Cortex of kidney (tissue), 1 donor: ENCODE data around the gene TRIM9.
"Not testable (repeated sequence)": the region's sequence is repeated elsewhere in the genome, so short reads cannot be mapped to it uniquely, and the experiment has no call there.

Experiments
- DNase-seq: peaks from one replicate; lab custom pipeline; 2025; lab: John Stamatoyannopoulos, UW

Gene TRIM9

DNA sequence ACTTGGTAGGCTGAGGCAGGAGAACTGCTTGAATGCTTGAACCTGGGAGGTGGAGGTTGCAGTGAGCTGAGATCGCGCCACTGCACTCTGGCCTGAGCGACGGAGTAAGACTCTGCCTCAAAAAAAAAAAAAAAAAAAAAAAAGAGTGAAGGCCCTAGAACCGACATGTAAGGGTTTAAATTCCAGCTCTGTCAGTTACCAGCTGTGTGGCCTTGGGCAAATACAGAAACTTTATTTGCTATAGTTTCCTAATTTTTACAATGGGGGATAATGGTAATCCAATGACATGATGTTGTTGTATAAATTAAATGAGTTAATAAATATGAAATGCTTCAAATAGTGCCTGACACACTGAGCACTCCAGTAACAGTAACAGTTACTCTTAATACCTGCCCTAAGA, 131.0 kb downstream of the TRIM9 start:
- DNase-seq, result no peak

- no peak for DNase-seq
Observed at GRCh38 chr14:50961605-50962221, 133.2 kb downstream of the TRIM9 start.

- no peak for DNase-seq
Observed at GRCh38 chr14:50957296-50957695, 137.6 kb downstream of the TRIM9 start.

GRCh38 chr14:50956421-50956820, 138.5 kb downstream of the TRIM9 start:
- DNase-seq, result not testable (repeated sequence)

DNA sequence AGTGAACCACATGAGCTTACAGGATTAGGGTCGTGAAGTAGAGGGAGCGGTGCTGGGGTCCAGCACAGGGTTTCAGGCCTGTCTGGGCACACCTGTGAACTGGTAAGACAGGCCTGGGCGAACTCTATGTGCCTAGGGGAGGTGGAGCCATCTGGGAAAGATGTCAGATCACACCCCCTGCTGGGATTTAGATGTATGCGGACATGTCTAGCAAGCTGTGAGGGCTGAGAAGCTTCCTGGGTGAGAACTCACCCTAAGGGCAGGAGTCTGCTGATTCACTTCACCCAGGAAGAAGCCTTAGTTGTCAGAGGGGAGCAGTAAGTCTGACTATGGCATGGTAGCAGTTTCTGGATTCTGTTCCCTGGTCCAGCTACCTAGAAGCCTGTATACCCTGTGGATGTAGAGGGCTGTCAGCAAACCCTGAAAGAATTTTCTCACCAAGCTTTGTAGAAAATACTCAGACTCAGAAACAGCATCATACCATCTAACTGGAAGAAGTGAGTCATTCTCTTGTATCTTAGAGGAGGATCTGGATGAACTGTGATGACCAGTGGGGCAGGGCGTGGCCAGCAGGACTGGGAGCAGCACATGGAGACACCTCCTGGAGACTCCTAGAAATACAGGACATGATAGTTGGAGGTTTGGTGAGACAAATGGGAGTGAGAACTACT, 139.4 kb downstream of the TRIM9 start:
- DNase-seq, result no peak

DNA sequence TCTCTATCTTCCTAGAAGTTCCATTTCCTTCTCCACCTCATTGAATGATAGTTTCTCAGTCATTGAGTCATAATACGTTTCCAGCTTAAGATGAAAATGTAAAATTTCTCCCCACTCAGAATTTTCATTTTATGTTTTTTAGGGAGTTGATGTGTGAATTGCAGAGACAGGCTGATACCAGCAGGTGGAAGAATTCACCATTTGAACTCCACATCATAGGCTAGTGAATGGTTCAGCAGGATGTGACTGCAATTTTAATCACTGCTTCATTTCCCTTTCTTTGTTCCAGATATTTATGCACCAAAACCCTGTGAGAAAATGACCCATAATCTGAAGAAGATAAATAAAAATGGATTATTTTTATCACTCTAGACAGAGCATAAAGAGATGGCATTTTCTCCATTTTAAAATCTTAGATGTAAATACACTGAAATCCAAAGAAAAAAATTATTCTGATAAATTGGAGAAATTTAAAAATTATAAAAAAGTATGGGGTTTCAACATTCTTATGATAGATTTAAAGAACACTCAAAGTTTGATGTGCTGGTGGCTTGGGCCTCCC, 140.0 kb downstream of the TRIM9 start:
- no peak for DNase-seq

GRCh38 chr14:50953502-50953901, 141.4 kb downstream of the TRIM9 start:
- DNase-seq, result no peak

DNA sequence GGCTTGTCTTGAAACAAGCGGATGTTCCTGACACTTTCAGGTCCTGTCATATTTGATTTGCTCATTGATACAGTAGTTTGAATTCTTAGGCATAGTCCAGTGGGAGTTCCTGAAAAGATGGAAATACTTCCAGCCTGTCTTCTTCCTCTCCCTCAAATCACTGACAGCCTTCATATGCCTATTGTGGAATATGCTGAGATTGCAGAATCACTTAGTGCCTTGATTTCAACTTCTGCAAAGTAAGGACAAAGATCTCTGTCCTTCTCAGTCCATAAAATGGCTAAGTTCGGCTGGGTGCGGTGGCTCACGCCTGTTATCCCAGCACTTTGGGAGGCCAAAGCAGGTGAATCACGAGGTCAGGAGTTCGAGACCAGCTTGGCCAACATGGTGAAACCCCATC, 143.9 kb downstream of the TRIM9 start:
- no peak for DNase-seq

- DNase-seq, result no peak
Observed at GRCh38 chr14:50948205-50948604, 146.7 kb downstream of the TRIM9 start.

DNA sequence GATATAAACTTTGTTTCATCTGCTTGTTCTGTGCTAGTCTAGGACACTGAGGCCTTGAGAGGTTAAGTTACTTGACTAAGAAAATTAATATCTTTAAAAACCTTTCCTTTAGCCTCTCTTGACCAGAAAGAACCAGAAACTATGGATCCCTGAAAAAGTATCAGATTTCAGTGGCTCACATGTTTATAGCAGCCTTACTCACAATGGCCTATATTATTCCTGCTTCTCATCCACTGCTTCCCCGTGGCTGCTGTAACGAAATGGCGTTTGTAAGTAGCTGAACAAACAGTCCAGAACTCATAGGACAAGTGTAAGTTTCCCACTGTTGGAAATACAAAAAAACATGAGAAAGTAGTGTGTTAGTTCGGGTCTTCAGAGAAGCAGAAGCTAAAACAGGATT, 147.5 kb downstream of the TRIM9 start:
- no peak for DNase-seq

DNA sequence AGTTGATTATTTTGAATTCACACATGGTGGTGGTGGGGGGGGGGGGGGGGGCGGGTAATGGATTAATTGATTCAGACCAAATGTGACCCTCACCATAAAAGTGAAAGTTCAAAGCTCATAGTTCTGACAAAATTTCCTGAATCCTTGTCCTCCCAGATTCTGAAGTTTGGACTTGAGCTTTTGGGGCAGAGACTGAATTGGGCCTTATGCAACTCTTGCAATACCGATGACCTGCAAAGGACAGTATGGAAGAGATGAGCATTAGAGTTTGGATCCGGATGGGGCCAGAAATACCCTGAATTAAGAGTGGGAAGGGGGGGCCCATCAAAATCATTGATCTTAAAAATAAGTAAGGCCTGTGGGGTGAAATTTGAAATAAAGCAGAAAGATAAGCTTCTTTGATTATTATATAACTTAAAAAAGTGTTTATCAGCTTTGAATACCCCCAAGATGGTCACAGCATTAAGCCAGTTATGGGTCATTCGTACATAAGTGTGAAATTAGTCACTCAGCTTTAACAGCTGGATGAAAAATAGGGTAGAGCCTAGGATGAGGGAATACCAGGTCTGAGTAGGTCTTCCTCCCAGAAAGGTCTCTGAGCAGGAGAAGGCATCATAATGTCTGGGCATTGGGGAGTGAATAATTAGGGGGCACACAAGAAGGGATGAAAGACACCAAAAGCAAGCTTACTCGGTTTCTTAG, 148.5 kb downstream of the TRIM9 start:
- DNase-seq, result no peak

DNA sequence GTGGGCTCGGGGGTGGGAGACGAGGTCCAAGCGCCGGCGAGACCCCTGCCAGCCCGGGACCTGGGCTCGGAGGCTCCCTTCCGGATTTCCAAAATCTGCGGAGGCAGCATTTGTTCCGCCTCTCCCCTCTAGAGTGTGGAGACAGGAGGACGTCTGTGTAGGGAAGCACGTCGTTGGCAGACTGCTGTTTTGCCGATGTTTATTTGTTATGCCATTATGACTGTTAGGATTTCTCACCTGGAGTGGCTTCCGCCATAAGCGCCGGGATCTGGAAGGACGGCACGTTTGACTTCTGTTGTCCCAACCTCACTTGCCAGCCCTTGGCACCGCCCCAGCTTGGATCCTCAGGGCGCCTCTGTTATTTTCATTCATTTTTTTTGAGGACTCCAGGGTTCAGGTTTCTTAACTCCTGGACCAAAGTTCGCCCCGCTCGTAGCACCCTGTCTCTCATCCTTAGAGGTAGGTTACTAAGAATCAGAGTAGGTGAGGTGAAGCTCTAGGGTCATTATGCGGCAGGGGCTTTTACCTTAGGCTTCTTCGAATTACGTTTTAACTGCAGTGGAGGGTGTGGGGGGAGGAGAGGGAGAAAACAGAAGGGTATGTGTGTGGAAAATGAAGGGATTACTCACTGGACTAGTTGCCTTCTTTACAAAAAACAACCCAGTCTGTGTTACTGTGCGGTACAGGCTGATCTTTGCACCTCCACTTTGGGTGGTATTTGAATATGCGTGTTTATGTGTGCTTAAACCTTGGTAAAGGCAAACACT, 150.1 kb downstream of the TRIM9 start:
- no peak for DNase-seq

DNA sequence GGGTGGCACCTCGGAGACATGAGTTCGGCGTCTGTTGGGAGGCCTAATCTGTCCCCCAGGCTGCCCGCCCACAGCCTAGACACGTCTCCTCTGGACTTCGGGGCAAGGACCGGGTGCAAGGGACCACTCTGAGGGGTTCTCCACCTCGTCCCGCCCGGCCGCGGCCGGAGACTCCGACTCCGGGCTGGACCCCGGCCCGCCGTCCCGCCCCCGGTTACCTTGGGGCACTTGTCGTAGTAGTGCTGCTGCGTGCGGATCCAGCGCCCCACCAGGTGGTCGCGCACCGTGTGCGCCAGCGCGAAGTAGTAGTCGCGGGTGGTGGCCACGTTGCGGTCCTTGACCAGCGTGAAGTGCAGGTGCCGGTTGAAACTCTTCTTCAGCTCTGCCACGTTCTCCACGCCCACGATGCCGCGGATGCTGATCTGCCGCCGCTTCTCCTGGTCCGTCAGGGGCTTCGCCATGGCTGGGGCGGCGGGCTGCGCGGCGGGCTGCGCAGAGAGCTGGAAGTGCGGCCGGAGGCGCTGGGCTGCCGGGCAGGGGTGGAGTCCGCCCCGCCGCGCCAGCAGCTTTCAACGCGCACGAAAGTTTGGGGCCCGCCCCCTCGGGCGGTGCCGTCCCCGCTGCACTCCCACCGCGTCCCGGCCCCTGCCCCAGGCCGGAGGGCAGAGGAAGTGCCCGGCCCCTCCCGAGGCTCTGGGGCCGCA, 150.8 kb downstream of the TRIM9 start, which contains the start of gene PYGL:
Gene PYGL (minus strand): TSS at position 541 of the 704 bp plus-strand sequence. CDS start 80 bp downstream, at position 461.
- DNase-seq, result no peak

GRCh38 chr14:50943261-50943942, 151.5 kb downstream of the TRIM9 start:
- DNase-seq, result no peak

GRCh38 chr14:50941638-50942037, 153.3 kb downstream of the TRIM9 start:
- DNase-seq, result not testable (repeated sequence)

GRCh38 chr14:50941151-50941550, 153.8 kb downstream of the TRIM9 start:
- no peak for DNase-seq

DNA sequence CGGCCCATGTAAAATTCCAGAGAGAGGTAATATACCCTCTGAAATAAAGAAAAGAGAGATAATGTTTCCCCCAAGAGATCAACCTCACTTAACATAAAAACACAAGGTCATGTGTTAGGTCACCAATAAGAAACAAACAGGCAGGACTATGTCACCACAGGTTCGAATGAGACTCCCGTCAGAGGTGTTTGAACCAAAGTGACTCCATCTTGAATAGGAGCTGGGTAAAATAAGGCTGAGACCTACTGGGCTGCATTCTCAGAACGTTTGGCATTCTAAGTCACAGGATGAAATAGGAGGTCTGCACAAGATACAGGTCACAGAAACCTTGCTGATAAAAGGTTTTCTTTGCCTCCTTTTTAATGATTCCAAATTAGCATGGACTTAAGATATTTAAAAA, 157.1 kb downstream of the TRIM9 start:
- DNase-seq, result no peak

GRCh38 chr14:50937325-50937724, 157.6 kb downstream of the TRIM9 start:
- DNase-seq, result no peak

DNA sequence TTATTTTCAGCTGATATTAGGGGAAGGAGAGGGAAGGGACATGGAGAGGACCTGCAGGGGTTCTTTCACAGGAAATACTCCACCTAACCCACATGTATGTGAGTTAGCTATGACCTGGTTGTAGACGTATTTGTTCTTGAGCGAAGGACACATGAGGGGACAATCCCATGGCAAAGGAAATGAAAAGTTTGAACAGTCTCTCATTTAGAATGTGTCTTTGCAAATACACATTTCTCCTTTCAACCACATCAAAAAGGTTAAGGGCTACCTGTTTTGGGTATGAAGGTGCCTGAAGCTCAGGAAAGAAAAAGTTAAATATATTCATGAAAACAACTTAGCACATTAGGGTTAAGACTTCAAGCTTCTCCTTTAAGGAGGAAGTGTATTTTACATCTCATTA, 158.0 kb downstream of the TRIM9 start:
- DNase-seq, result no peak

GRCh38 chr14:50936016-50936340, 158.9 kb downstream of the TRIM9 start:
- no peak for DNase-seq
